HEK293 (cell line): ENCODE data around the gene LHX2.

Experiments used
- CTCF ChIA-PET: fragments of 350-600 bp; formaldehyde crosslinking; extraction: SDS; loops from one replicate; lab custom pipeline; 2021; ENCODE audit warnings: antibody characterized with exemption; lab: Yijun Ruan, JAX
- POLR2A ChIA-PET: fragments of 300-600 bp; formaldehyde crosslinking; extraction: SDS; loops from one replicate; lab custom pipeline; 2020; ENCODE audit warnings: antibody characterized with exemption, inconsistent platforms; lab: Yijun Ruan, JAX
- H3K27ac ChIP-seq: fragments of 200-500 bp; sonication (Bioruptor generic); 2 replicates; pipeline ENCODE4 v1.5.1; 2014; ENCODE audit warnings: low read depth, low read length, control low read depth, inconsistent platforms; ENCODE audit errors: extremely low read depth
- H3K36me3 ChIP-seq, 2 experiments: fragments of 200-500 bp in 1 of 2; sonication (Bioruptor generic) in 1 of 2; 1 replicate in 1 of 2; 2 replicates in 1 of 2; pipeline ENCODE4 v1.5.1; 2014 to 2017; ENCODE audit warnings: inconsistent platforms in 2 of 2, low read length in 2 of 2; ENCODE audit not compliant: control insufficient read depth in 2 of 2, insufficient read depth in 1 of 2
- H3K4me1 ChIP-seq: fragments of 200-500 bp; sonication (Bioruptor generic); 2 replicates; pipeline ENCODE4 v1.5.1; 2014; ENCODE audit warnings: mild to moderate bottlenecking, low read length, inconsistent platforms; ENCODE audit not compliant: control insufficient read depth, insufficient read depth
- H3K4me3 ChIP-seq: 2 replicates; pipeline ENCODE4 v1.5.1; 2011; ENCODE audit warnings: low read depth, mild to moderate bottlenecking, control low read depth, low read length, moderate library complexity
- H3K9me3 ChIP-seq: fragments of 200-500 bp; sonication (Bioruptor generic); 2 replicates; pipeline ENCODE4 v1.5.1; 2014; ENCODE audit warnings: low read depth, low read length, inconsistent platforms; ENCODE audit not compliant: control insufficient read depth, insufficient read depth
- HOXA7 ChIP-seq: sonication (generic); formaldehyde crosslinking; IDR thresholded peaks from 2 replicates; pipeline ENCODE4 v1.8.1; 2022; ENCODE audit warnings: missing genetic modification reagents, borderline replicate concordance
- HOXC10 ChIP-seq: sonication (generic); formaldehyde crosslinking; IDR thresholded peaks from 2 replicates; pipeline ENCODE4 v1.8.1; 2023; ENCODE audit warnings: mild to moderate bottlenecking, missing genetic modification reagents
- OVOL3 ChIP-seq: fragments of 450-650 bp; formaldehyde crosslinking; IDR thresholded peaks from 2 replicates; pipeline ENCODE4 v1.5.1; 2016; ENCODE audit warnings: missing biosample characterization, missing genetic modification characterization
- PRDM1 ChIP-seq: fragments of 450-650 bp; formaldehyde crosslinking; IDR thresholded peaks from 2 replicates; pipeline ENCODE4; 2016; ENCODE audit warnings: missing biosample characterization, missing genetic modification characterization
- SCRT2 ChIP-seq: fragments of 450-650 bp; formaldehyde crosslinking; IDR thresholded peaks from 2 replicates; pipeline ENCODE4 v1.5.1; 2016; ENCODE audit warnings: missing biosample characterization, missing genetic modification characterization
- WT1 ChIP-seq: fragments of 450-650 bp; formaldehyde crosslinking; IDR thresholded peaks from 2 replicates; pipeline ENCODE4 v1.5.1; 2016; ENCODE audit warnings: missing biosample characterization, missing genetic modification characterization
- ZBTB17 ChIP-seq: fragments of 450-650 bp; formaldehyde crosslinking; IDR thresholded peaks from 2 replicates; pipeline ENCODE4 v1.5.1; 2016; ENCODE audit warnings: missing biosample characterization, missing genetic modification characterization
- ZNF138 ChIP-seq: fragments of 450-650 bp; formaldehyde crosslinking; IDR thresholded peaks from 2 replicates; pipeline ENCODE4 v1.5.1; 2016; ENCODE audit warnings: missing biosample characterization, missing genetic modification characterization, borderline replicate concordance
- ZNF2 ChIP-seq: fragments of 450-650 bp; formaldehyde crosslinking; IDR thresholded peaks from 2 replicates; pipeline ENCODE4 v1.5.1; 2016; ENCODE audit warnings: missing biosample characterization, missing genetic modification characterization
- ZNF211 ChIP-seq: fragments of 450-650 bp; formaldehyde crosslinking; IDR thresholded peaks from 2 replicates; pipeline ENCODE4 v1.5.1; 2016; ENCODE audit warnings: low read depth, missing biosample characterization, missing genetic modification characterization
- ZNF354C ChIP-seq: fragments of 450-650 bp; formaldehyde crosslinking; IDR thresholded peaks from 2 replicates; pipeline ENCODE4 v1.5.1; 2016; ENCODE audit warnings: missing biosample characterization, missing genetic modification characterization, low read depth, borderline replicate concordance
- ZNF366 ChIP-seq: fragments of 450-650 bp; formaldehyde crosslinking; conservative IDR thresholded peaks from 2 replicates; pipeline ENCODE4 v1.5.1; 2016; ENCODE audit warnings: missing biosample characterization, missing genetic modification characterization
- ZNF391 ChIP-seq: fragments of 450-650 bp; formaldehyde crosslinking; IDR thresholded peaks from 2 replicates; pipeline ENCODE4 v1.5.1; 2016; ENCODE audit warnings: low read depth, missing biosample characterization, missing genetic modification characterization, borderline replicate concordance
- ZNF394 ChIP-seq: fragments of 450-650 bp; formaldehyde crosslinking; IDR thresholded peaks from 2 replicates; pipeline ENCODE4 v1.5.1; 2016; ENCODE audit warnings: missing biosample characterization, missing genetic modification characterization, mild to moderate bottlenecking, moderate library complexity, borderline replicate concordance
- ZNF426 ChIP-seq: fragments of 450-650 bp; formaldehyde crosslinking; IDR thresholded peaks from 2 replicates; pipeline ENCODE4 v1.5.1; 2017; ENCODE audit warnings: missing biosample characterization, missing genetic modification characterization, mild to moderate bottlenecking, inconsistent platforms, moderate library complexity
- ZNF521 ChIP-seq: fragments of 450-650 bp; formaldehyde crosslinking; IDR thresholded peaks from 2 replicates; pipeline ENCODE4 v1.5.1; 2017; ENCODE audit warnings: missing biosample characterization, mild to moderate bottlenecking, missing genetic modification characterization
- ZNF529 ChIP-seq: fragments of 450-650 bp; formaldehyde crosslinking; IDR thresholded peaks from 2 replicates; pipeline ENCODE4 v1.5.1; 2017; ENCODE audit warnings: missing genetic modification characterization, missing biosample characterization; ENCODE audit not compliant: insufficient replicate concordance
- ZNF664 ChIP-seq: fragments of 450-650 bp; formaldehyde crosslinking; IDR thresholded peaks from 2 replicates; pipeline ENCODE4 v1.5.1; 2016; ENCODE audit warnings: missing biosample characterization, missing genetic modification characterization
- ZNF837 ChIP-seq: fragments of 450-650 bp; formaldehyde crosslinking; IDR thresholded peaks from 2 replicates; pipeline ENCODE4 v1.5.1; 2016; ENCODE audit warnings: missing biosample characterization, missing genetic modification characterization
- ZSCAN23 ChIP-seq: fragments of 450-650 bp; formaldehyde crosslinking; IDR thresholded peaks from 2 replicates; pipeline ENCODE4 v1.5.1; 2016; ENCODE audit warnings: missing biosample characterization, missing genetic modification characterization
- TF ChIP-seq, protein P1 (sequence below): fragments of 450-650 bp; formaldehyde crosslinking; IDR thresholded peaks from 2 replicates; pipeline ENCODE4 v1.5.1; 2016; ENCODE audit warnings: missing biosample characterization, missing genetic modification characterization, borderline replicate concordance
- TF ChIP-seq, protein P2 (sequence below): fragments of 450-650 bp; formaldehyde crosslinking; IDR thresholded peaks from 2 replicates; pipeline ENCODE4 v1.5.1; 2016; ENCODE audit warnings: missing biosample characterization, missing genetic modification characterization, borderline replicate concordance

Gene LHX2

DNA sequence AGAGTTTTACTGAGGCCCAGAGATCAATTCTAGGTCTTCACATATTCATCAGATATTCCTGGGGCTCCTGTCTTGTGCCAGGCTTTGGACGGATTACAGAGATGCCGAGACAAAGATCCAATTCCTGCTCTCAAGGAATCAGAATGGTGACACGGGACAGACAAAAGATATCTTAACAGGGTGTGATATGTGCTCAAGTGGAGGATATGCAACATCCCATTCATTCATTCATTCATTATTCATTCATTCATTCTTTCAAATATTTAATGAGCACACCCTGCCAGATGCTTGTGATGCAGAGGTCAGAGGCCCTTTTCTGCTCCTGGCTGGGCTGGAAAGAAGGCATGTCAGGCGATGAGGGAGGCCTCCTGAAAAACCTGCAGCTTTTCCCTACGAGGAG is 21.8 kb downstream of the LHX2 start:
- no peak overlapping the region for H3K4me3 ChIP-seq
- CTCF ChIA-PET = interaction anchor here (0.6 kb wide), 1 partner anchor 10 kb away, joined by 4 read pairs; no protein-coding TSS in a partner anchor
- POLR2A ChIA-PET = no interaction called here
- TF ChIP-seq ZBTB17 (tag by site-specific recombination) = peak; percentile 6; the same call in 1 of the 2 replicates
- TF ChIP-seq ZNF664 (tag by site-specific recombination) = no peak
- TF ChIP-seq, all 188 proteins: peak for 1
- Histone ChIP-seq H3K4me1 (no peaks in the 10 kb centered on the region), H3K36me3 (peaks cover 0 to 5% of the 10 kb centered on the region in 2 experiments; a peak in 1 of 3 replicates), H3K27ac (no peak overlapping the region), H3K9me3 (no peaks in the 10 kb centered on the region)

DNA sequence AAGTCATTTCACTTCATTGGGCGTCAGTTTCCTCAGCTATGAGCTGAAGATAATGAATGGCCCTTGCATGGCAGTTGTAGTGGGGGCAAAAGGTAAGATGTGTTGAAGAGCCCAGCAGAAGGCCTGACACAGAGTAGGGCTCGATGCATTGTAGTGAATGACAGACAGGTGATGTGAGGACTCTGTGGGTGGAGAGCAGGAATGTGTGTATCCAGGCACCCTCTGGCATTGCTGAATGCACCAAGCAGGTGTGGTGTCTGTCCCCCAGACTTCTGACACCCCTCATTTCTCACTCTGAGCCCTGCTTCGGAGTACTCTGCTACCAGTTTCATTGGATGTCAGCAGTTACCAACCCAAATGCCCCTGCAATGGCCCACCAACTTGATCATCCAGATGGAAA is 22.4 kb downstream of the LHX2 start:
- TF ChIP-seq SCRT2 (tag by site-specific recombination) (no peak), ZNF391 (tag by site-specific recombination) (no peak), ZNF521 (tag by site-specific recombination) (no peak), WT1 (no peak), ZNF2 (no peak), ZNF138 (tag by site-specific recombination) (no peak), HOXA7 (CRISPR knock-in tag) (no peak), HOXC10 (CRISPR knock-in tag) (no peak), ZNF426 (tag by site-specific recombination) (no peak), ZNF366 (tag by site-specific recombination) (no peak), ZNF211 (tag by site-specific recombination) (no peak), OVOL3 (tag by site-specific recombination) (no peak), ZNF837 (no peak), PRDM1 (tag by site-specific recombination) (no peak), ZNF394 (tag by site-specific recombination) (no peak), ZNF529 (tag by site-specific recombination) (no peak), ZNF354C (no peak), ZSCAN23 (tag by site-specific recombination) (no peak)
- TF ChIP-seq, protein P1, sequence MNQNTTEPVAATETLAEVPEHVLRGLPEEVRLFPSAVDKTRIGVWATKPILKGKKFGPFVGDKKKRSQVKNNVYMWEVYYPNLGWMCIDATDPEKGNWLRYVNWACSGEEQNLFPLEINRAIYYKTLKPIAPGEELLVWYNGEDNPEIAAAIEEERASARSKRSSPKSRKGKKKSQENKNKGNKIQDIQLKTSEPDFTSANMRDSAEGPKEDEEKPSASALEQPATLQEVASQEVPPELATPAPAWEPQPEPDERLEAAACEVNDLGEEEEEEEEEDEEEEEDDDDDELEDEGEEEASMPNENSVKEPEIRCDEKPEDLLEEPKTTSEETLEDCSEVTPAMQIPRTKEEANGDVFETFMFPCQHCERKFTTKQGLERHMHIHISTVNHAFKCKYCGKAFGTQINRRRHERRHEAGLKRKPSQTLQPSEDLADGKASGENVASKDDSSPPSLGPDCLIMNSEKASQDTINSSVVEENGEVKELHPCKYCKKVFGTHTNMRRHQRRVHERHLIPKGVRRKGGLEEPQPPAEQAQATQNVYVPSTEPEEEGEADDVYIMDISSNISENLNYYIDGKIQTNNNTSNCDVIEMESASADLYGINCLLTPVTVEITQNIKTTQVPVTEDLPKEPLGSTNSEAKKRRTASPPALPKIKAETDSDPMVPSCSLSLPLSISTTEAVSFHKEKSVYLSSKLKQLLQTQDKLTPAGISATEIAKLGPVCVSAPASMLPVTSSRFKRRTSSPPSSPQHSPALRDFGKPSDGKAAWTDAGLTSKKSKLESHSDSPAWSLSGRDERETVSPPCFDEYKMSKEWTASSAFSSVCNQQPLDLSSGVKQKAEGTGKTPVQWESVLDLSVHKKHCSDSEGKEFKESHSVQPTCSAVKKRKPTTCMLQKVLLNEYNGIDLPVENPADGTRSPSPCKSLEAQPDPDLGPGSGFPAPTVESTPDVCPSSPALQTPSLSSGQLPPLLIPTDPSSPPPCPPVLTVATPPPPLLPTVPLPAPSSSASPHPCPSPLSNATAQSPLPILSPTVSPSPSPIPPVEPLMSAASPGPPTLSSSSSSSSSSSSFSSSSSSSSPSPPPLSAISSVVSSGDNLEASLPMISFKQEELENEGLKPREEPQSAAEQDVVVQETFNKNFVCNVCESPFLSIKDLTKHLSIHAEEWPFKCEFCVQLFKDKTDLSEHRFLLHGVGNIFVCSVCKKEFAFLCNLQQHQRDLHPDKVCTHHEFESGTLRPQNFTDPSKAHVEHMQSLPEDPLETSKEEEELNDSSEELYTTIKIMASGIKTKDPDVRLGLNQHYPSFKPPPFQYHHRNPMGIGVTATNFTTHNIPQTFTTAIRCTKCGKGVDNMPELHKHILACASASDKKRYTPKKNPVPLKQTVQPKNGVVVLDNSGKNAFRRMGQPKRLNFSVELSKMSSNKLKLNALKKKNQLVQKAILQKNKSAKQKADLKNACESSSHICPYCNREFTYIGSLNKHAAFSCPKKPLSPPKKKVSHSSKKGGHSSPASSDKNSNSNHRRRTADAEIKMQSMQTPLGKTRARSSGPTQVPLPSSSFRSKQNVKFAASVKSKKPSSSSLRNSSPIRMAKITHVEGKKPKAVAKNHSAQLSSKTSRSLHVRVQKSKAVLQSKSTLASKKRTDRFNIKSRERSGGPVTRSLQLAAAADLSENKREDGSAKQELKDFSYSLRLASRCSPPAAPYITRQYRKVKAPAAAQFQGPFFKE = no peak
- TF ChIP-seq, protein P2, sequence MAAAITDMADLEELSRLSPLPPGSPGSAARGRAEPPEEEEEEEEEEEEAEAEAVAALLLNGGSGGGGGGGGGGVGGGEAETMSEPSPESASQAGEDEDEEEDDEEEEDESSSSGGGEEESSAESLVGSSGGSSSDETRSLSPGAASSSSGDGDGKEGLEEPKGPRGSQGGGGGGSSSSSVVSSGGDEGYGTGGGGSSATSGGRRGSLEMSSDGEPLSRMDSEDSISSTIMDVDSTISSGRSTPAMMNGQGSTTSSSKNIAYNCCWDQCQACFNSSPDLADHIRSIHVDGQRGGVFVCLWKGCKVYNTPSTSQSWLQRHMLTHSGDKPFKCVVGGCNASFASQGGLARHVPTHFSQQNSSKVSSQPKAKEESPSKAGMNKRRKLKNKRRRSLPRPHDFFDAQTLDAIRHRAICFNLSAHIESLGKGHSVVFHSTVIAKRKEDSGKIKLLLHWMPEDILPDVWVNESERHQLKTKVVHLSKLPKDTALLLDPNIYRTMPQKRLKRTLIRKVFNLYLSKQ = no peak
- Histone ChIP-seq H3K27ac (no peak overlapping the region), H3K36me3 (peaks cover 0 to 5% of the 10 kb centered on the region in 2 experiments; a peak in 1 of 3 replicates), H3K9me3 (no peaks in the 10 kb centered on the region), H3K4me3 (no peak overlapping the region), H3K4me1 (no peaks in the 10 kb centered on the region)
- POLR2A ChIA-PET = no interaction called here
- CTCF ChIA-PET = no interaction called here
